RWPE2 (cell line): ENCODE results near the gene TRERF1.
A peak's percentile ranks its signal among the peaks of the same experiment; 100 is the strongest.

Source experiments
- ATAC-seq: fragments of 200-7000 bp; cut with Tn5 transposase; 3 replicates; pipeline ENCODE4 v1.9.1; 2021; ENCODE audit warnings: low read depth
- DNase-seq: peaks from one replicate; pipeline ENCODE4 v3.0.0-alpha.2; 2020; ENCODE audit warnings: low spot score
- H3K27ac ChIP-seq: fragments of 450-650 bp; 2 replicates; pipeline ENCODE4 v1.5.1; 2017; ENCODE audit warnings: mild to moderate bottlenecking; ENCODE audit not compliant: poor library complexity, severe bottlenecking
- H3K27me3 ChIP-seq: fragments of 250-450 bp; sonication (Bioruptor Pico); 2 replicates; pipeline ENCODE4 v1.5.1; 2021; ENCODE audit warnings: mild to moderate bottlenecking, moderate library complexity; ENCODE audit not compliant: insufficient read depth, poor library complexity, severe bottlenecking
- H3K36me3 ChIP-seq: fragments of 250-450 bp; sonication (Bioruptor Pico); 2 replicates; pipeline ENCODE4 v1.5.1; 2020; ENCODE audit warnings: low read depth, mild to moderate bottlenecking, moderate library complexity
- H3K4me1 ChIP-seq: fragments of 250-450 bp; sonication (Bioruptor Pico); 2 replicates; pipeline ENCODE4 v1.5.1; 2021; ENCODE audit warnings: mild to moderate bottlenecking, moderate library complexity; ENCODE audit not compliant: insufficient read depth, poor library complexity, severe bottlenecking
- H3K4me3 ChIP-seq: fragments of 250-450 bp; sonication (Bioruptor Pico); 2 replicates; pipeline ENCODE4 v1.5.1; 2021; ENCODE audit warnings: mild to moderate bottlenecking, moderate library complexity; ENCODE audit not compliant: severe bottlenecking
- H3K9me3 ChIP-seq: fragments of 250-450 bp; sonication (Bioruptor Pico); 2 replicates; pipeline ENCODE4 v1.5.1; 2021; ENCODE audit warnings: mild to moderate bottlenecking, moderate library complexity; ENCODE audit not compliant: severe bottlenecking
- TF ChIP-seq, protein P1 (sequence below): fragments of 450-650 bp; IDR thresholded peaks from one replicate; pipeline ENCODE4 v1.5.1; 2017; ENCODE audit warnings: mild to moderate bottlenecking, moderate library complexity; ENCODE audit not compliant: poor library complexity, severe bottlenecking

TRERF1 gene

DNA sequence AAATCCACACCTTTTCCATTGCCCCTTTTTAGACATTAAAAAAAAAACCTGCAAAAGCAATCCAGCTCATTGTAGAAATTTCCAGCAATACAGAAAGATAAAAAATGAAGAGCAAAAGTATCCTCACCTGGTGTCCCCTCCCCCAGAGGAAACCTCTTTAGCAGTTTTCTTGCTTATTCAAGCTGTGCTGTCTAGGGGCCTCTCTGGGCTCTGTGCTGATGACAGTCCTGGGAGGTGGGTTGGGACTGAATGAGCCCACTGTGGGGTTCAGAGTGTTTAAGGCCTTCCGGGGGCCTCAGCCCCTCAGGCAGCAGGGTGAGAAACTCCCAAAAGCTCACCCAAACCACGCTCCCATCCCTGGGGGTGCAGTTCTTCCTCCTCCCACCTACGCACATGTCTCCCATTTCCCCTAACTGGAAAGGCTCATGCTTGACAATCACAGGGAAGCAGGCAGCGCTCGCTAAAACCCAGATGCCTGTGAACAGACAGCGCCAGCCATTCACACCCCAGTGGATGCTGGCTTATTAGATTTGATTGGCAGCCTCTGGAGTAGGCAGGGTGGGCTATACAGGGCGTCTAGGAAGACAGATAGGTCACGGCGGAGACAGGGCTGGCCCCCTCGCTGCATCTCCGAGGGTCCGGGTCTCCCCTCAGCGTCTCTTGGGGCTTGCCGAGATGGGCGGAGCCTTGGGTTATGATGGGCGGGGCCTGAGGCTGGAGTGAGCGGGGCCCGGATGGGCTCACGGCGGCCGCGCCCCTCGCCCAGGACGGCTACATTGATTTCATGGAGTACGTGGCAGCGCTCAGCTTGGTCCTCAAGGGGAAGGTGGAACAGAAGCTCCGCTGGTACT is 274.0 kb downstream of the TRERF1 start:
- Histone ChIP-seq H3K36me3 (no peaks in the 10 kb centered on the region), H3K4me1 (no peaks in the 10 kb centered on the region), H3K27ac (no peak overlapping the region), H3K27me3 (no peaks in the 10 kb centered on the region), H3K9me3 (peaks cover 2% of the 10 kb centered on the region), H3K4me3 (no peak overlapping the region)
- TF ChIP-seq, protein P1, sequence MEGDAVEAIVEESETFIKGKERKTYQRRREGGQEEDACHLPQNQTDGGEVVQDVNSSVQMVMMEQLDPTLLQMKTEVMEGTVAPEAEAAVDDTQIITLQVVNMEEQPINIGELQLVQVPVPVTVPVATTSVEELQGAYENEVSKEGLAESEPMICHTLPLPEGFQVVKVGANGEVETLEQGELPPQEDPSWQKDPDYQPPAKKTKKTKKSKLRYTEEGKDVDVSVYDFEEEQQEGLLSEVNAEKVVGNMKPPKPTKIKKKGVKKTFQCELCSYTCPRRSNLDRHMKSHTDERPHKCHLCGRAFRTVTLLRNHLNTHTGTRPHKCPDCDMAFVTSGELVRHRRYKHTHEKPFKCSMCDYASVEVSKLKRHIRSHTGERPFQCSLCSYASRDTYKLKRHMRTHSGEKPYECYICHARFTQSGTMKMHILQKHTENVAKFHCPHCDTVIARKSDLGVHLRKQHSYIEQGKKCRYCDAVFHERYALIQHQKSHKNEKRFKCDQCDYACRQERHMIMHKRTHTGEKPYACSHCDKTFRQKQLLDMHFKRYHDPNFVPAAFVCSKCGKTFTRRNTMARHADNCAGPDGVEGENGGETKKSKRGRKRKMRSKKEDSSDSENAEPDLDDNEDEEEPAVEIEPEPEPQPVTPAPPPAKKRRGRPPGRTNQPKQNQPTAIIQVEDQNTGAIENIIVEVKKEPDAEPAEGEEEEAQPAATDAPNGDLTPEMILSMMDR: no peak
- DNase-seq: no peak
- ATAC-seq: no peak

DNA sequence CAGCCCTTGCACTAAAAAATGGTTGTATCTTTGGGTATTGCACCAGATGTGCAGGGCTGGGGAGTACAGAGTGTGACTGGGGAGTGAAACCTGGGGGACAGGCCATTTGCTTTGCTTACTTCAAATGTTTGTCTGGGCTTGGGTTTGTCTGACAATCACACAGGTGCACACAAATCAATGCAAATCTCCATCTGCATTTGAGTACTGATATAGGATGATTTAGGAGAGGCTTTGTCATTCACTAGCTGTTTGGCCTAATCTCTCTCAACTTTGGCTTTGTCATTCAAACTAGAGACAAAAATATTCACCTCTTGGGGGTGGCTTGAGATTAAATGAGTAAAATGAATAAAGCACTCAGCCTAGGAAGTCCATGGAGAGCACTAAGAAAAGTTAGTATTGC is 274.7 kb downstream of the TRERF1 start:
- DNase-seq (no peak), ATAC-seq (no peak)
- Histone ChIP-seq H3K9me3 (peaks cover 2% of the 10 kb centered on the region), H3K27ac (no peak overlapping the region), H3K4me1 (no peaks in the 10 kb centered on the region), H3K4me3 (no peak overlapping the region), H3K36me3 (no peaks in the 10 kb centered on the region), H3K27me3 (no peaks in the 10 kb centered on the region)
- TF ChIP-seq, protein P1: no peak

DNA sequence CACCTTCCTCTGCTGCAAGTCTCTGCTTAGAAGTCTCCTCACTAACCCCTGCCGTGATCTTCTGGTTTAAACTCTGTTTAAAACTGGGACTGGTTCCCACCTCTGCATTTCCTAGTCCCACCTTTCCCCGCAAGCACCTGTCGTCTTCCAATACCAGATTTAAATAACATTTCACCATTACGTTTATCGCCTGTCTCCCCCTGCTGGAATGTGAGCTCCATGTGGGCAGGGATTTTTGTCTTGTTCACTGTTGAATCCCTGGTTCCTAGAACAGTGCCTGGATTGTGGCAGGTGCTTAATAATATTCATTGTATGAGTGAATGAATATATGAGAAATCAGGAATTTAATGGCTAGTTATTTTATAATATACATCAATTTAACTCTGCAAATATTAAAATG is 275.9 kb downstream of the TRERF1 start:
- TF ChIP-seq, protein P1: peak; percentile 16
- H3K4me3 ChIP-seq: no peak overlapping the region
- H3K27ac ChIP-seq: no peak overlapping the region
- no peaks in the 10 kb centered on the region for H3K36me3 ChIP-seq
- H3K4me1 ChIP-seq: no peaks in the 10 kb centered on the region
- no peak for DNase-seq
- peaks cover 2% of the 10 kb centered on the region for H3K9me3 ChIP-seq
- no peak for ATAC-seq
- no peaks in the 10 kb centered on the region for H3K27me3 ChIP-seq
